A673 (cell line): ENCODE data around the gene ZNF429.
"Not testable (repeated sequence)": the region's sequence is repeated elsewhere in the genome, so short reads cannot be mapped to it uniquely, and the experiment has no call there.

Experiments
- EZH2 ChIP-seq: fragments of 200-600 bp; sonication (generic); IDR thresholded peaks from 2 replicates; pipeline ENCODE4 v1.6.1; 2017; ENCODE audit warnings: borderline replicate concordance, low read depth, mild to moderate bottlenecking, mixed read lengths, antibody characterized with exemption, low read length; ENCODE audit not compliant: poor library complexity, severe bottlenecking
- TF ChIP-seq, protein P1 (sequence below): fragments of 300-800, 200-600 bp; sonication (generic); conservative IDR thresholded peaks from 2 replicates; pipeline ENCODE4 v1.5.1; 2017; ENCODE audit warnings: low read depth, mild to moderate bottlenecking, antibody characterized with exemption, low read length, moderate library complexity, mixed read lengths

DNA sequence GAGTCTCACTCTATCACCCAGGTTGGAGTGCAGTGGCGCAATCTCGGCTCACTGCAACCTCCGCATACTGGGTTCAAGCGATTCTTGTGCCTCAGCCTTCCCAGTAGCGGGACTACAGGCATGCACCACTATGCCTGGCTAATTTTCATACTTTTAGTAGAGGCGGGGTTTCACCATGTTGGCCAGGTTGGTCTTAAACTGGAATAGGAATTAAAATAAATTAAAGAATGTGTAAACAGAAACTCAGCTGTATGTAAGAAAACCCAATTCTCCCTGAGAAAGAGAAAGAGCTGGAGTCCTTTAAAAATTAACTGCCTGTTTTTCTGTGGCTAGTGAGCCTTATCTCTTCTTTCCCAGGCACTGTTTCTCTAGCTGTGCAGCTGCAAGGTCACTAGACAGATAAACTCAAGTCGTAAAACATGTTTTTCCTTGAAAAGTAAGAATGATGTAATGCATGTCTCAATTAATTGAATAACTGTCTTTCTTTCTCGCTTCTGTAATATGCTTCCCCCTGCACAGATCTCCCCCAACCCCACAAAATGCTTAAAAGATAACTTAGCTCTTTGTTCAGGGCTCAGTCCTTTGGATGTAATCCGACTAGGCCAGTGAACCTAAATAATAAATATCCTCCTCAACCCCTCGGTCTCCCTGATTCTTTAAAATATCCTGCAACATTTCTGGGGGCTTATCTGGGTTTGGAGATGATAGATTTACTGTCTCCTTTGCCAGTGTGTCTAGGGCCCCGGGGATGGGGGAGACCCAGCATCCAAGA is 97.4 kb downstream of the ZNF429 start:
- TF ChIP-seq, protein P1, sequence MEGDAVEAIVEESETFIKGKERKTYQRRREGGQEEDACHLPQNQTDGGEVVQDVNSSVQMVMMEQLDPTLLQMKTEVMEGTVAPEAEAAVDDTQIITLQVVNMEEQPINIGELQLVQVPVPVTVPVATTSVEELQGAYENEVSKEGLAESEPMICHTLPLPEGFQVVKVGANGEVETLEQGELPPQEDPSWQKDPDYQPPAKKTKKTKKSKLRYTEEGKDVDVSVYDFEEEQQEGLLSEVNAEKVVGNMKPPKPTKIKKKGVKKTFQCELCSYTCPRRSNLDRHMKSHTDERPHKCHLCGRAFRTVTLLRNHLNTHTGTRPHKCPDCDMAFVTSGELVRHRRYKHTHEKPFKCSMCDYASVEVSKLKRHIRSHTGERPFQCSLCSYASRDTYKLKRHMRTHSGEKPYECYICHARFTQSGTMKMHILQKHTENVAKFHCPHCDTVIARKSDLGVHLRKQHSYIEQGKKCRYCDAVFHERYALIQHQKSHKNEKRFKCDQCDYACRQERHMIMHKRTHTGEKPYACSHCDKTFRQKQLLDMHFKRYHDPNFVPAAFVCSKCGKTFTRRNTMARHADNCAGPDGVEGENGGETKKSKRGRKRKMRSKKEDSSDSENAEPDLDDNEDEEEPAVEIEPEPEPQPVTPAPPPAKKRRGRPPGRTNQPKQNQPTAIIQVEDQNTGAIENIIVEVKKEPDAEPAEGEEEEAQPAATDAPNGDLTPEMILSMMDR: not testable (repeated sequence)
- not testable (repeated sequence) for TF ChIP-seq EZH2
